A549 (cell line): Measurements from ENCODE around the gene ZNF223. TPM values are rescaled to one million over a fixed set of nuclear protein-coding genes. Genes with fewer than 3 reads are reported as not detected.

Source experiments
- ATAC-seq, 2 experiments: fragments of 200-7000 bp in 1 of 2; fragments of >200 bp in 1 of 2; cut with Nextera tagmentation in 1 of 2; cut with Tn5 transposase in 1 of 2; 3 replicates each; pipeline versions ENCODE4 v1.8.0 to v1.9.1; 2018 to 2020; ENCODE audit warnings: mild to moderate bottlenecking in 1 of 2, moderate library complexity in 1 of 2
- CTCF ChIA-PET: fragments of 300-600 bp; sonication (Branson Sonifier 250); formaldehyde crosslinking; extraction: SDS; loops from one replicate; lab custom pipeline; 2021; ENCODE audit warnings: antibody characterized with exemption, inconsistent platforms; lab: Yijun Ruan, JAX
- POLR2A ChIA-PET: fragments of 350-600 bp; formaldehyde crosslinking; extraction: SDS; loops from one replicate; lab custom pipeline; 2021; ENCODE audit warnings: antibody characterized with exemption, inconsistent platforms; lab: Yijun Ruan, JAX
- DNase-seq, 2 experiments: peaks; one replicate each; pipeline versions ENCODE4 v3.0.0 to v3.0.0-alpha.2; 2011 to 2016; ENCODE audit warnings: low read depth in 1 of 2, low spot score in 1 of 2
- FAIRE-seq: peaks from 2 replicates; lab custom pipeline; 2011; peaks lifted over from hg19 to GRCh38; lab: Jason Lieb, UNC
- H3K27ac ChIP-seq, 2 experiments: fragments of >200 bp; sonication (Bioruptor Twin); formaldehyde crosslinking; 3 replicates each; pipeline ENCODE4 v1.5.1; 2016 to 2017
- H3K4me1 ChIP-seq: fragments of >200 bp; sonication (Bioruptor Twin); formaldehyde crosslinking; 3 replicates; pipeline ENCODE4 v1.6.1; 2016
- H3K4me2 ChIP-seq: fragments of >200 bp; sonication (Bioruptor Twin); formaldehyde crosslinking; 3 replicates; pipeline ENCODE4 v1.6.1; 2016
- H3K4me3 ChIP-seq: fragments of >200 bp; sonication (Bioruptor Twin); formaldehyde crosslinking; 3 replicates; pipeline ENCODE4 v1.5.1; 2016
- H3K9me3 ChIP-seq: fragments of >200 bp; sonication (Bioruptor Twin); formaldehyde crosslinking; 3 replicates; pipeline ENCODE4 v1.6.1; 2016
- CEBPB ChIP-seq, 2 experiments: fragments of >200 bp in 1 of 2; sonication (Bioruptor Twin) in 1 of 2; formaldehyde crosslinking in 1 of 2; IDR thresholded peaks; 2 replicates each; pipeline ENCODE4 v1.6.1; 2012 to 2016
- CHD2 ChIP-seq: fragments of 150-350 bp; IDR thresholded peaks from 2 replicates; pipeline ENCODE4 v1.6.1; 2014; ENCODE audit warnings: low read length; ENCODE audit not compliant: partially characterized antibody
- CHD4 ChIP-seq: fragments of 200-600 bp; sonication (generic); IDR thresholded peaks from 2 replicates; pipeline ENCODE4 v1.6.1; 2016; ENCODE audit warnings: antibody characterized with exemption, mild to moderate bottlenecking, borderline replicate concordance
- ESRRA ChIP-seq: fragments of 150-350 bp; IDR thresholded peaks from 2 replicates; pipeline ENCODE4 v1.6.1; 2014; ENCODE audit warnings: mild to moderate bottlenecking, low read length, borderline replicate concordance
- FOXS1 ChIP-seq: fragments of 250-450 bp; sonication (Bioruptor Pico); IDR thresholded peaks from 2 replicates; pipeline ENCODE4 v1.5.0; 2020; ENCODE audit warnings: mild to moderate bottlenecking, moderate library complexity
- GATA3 ChIP-seq: IDR thresholded peaks from 2 replicates; pipeline ENCODE4 v1.6.1; 2012; ENCODE audit warnings: borderline replicate concordance
- HOXA7 ChIP-seq: fragments of 250-450 bp; sonication (Bioruptor Pico); IDR thresholded peaks from 2 replicates; pipeline ENCODE4 v1.5.0; 2020; ENCODE audit warnings: mild to moderate bottlenecking, moderate library complexity
- HOXB13 ChIP-seq: fragments of 250-450 bp; sonication (Bioruptor Pico); IDR thresholded peaks from 2 replicates; pipeline ENCODE4 v1.5.0; 2020; ENCODE audit warnings: low read depth, mild to moderate bottlenecking, moderate library complexity
- JUN ChIP-seq, 2 experiments: fragments of >200 bp; sonication (Bioruptor Twin); formaldehyde crosslinking; IDR thresholded peaks; 2 replicates in 1 of 2; 3 replicates in 1 of 2; pipeline ENCODE4 v1.6.1; 2016 to 2017
- JUNB ChIP-seq: fragments of >200 bp; sonication (Bioruptor Twin); formaldehyde crosslinking; IDR thresholded peaks from 2 replicates; pipeline ENCODE4 v1.6.1; 2016
- KDM1A ChIP-seq: fragments of 200-600 bp; sonication (generic); IDR thresholded peaks from 2 replicates; pipeline ENCODE4 v1.6.1; 2016; ENCODE audit warnings: low read depth, mild to moderate bottlenecking
- MAFK ChIP-seq: fragments of 450-650 bp; IDR thresholded peaks from 2 replicates; pipeline ENCODE4 v1.6.1; 2014; ENCODE audit not compliant: partially characterized antibody
- MAX ChIP-seq: IDR thresholded peaks from 2 replicates; pipeline ENCODE4 v1.6.1; 2012
- NFE2L2 ChIP-seq: fragments of 150-350 bp; conservative IDR thresholded peaks from 2 replicates; pipeline ENCODE4 v1.6.1; 2014; ENCODE audit warnings: low read length
- PHF8 ChIP-seq: fragments of 200-600 bp; sonication (generic); IDR thresholded peaks from 2 replicates; pipeline ENCODE4 v1.6.1; 2016; ENCODE audit warnings: low read depth, mild to moderate bottlenecking, antibody characterized with exemption, moderate library complexity, borderline replicate concordance
- POLR2A ChIP-seq: IDR thresholded peaks from 2 replicates; pipeline ENCODE4 v1.6.1; 2012; ENCODE audit warnings: mild to moderate bottlenecking, low read length
- RFX5 ChIP-seq: fragments of 450-650 bp; IDR thresholded peaks from 2 replicates; pipeline ENCODE4 v1.7.1; 2014; ENCODE audit warnings: antibody characterized with exemption, mild to moderate bottlenecking, moderate library complexity
- TP53 ChIP-seq: fragments of 250-450 bp; sonication (Bioruptor Pico); IDR thresholded peaks from 2 replicates; pipeline ENCODE4 v1.5.0; 2021; ENCODE audit warnings: mild to moderate bottlenecking, moderate library complexity
- USF2 ChIP-seq: fragments of 450-650 bp; IDR thresholded peaks from 2 replicates; pipeline ENCODE4 v1.6.1; 2014; ENCODE audit warnings: antibody characterized with exemption
- ZNF302 ChIP-seq: fragments of 250-450 bp; sonication (Bioruptor Pico); IDR thresholded peaks from 2 replicates; pipeline ENCODE4 v1.9.0; 2021; ENCODE audit warnings: inconsistent platforms, mild to moderate bottlenecking, moderate library complexity
- WGBS: methylation state at CpG from one replicate; pipeline ENCODE4 v1.1.6; 2017; ENCODE audit errors: missing lambda C conversion rate; 5-methylcytosine and 5-hydroxymethylcytosine counted together
- polyA plus RNA-seq, 4 experiments: library from polyadenylated mRNA; depleted of rRNA in 3 of 4; stranded (reverse); fragments of >200 nt; fragmentation: RNase III in 1 of 4; extraction: RNeasy Plus Mini Kit Qiagen cat#74134 plus additional on column Dnase treatment in 1 of 4; gene quantifications; 2 replicates in 3 of 4; 3 replicates in 1 of 4; pipeline ENCODE4 v1.2.3, GENCODE V29; 2011 to 2017
- TF ChIP-seq, protein P1 (sequence below): fragments of >200 bp; sonication (Bioruptor Twin); formaldehyde crosslinking; IDR thresholded peaks from 3 replicates; pipeline ENCODE4 v1.6.1; 2016
- TF ChIP-seq, protein P2 (sequence below): fragments of >200 bp; sonication (Bioruptor Twin); formaldehyde crosslinking; IDR thresholded peaks from 3 replicates; pipeline ENCODE4 v1.5.1; 2016
- TF ChIP-seq, protein P3 (sequence below): IDR thresholded peaks from 2 replicates; pipeline ENCODE4 v1.6.1; 2012

ZNF223 gene
- polyA plus RNA-seq, 2 of the 4 experiments (the other 2 are of a cell fraction): 2.2 to 5.2 TPM

DNA sequence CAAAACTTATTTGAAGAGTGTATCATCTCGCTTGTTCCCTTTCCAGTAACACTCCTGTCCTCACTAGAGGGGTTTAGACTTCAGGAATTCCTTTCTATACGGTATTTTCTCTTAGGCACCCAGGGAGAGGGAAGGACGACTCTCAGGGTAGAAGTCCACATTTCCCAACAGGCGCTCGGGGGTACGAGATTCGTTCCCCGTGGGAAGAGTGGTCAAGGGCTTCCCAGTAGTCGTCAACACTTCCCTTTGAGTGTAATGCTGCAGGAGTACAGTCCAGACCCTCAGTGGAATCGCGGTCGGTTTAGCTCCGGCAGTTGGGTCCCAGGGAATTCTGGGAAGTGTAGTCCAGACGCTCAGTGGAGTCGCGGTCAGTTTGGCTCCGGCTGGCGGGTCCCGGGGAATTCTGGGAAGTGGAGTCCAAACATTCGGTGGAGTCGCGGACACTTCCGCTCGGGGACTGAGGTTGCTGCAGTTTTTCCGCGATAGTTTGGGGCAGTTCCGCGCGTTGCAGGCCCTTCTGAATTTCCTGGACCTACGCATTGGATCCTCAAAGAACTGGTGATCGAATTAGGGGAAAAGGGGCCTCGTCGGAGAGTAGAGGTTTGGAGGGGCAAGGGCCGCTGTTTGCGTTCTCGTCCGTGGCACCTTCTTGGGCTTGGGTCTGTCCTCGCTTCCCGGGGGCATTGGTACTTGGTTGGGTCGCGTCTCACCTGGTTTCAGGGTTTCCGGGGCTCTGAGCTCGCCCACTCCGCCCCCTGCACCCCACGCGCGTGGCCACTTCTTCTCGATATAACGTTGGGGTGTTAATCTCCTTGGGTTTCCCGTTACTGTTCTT, 42.3 kb downstream of the ZNF223 start, which contains the start of gene ZNF224:
ZNF224 (plus strand) TSS at position 431 of the 835 bp plus-strand sequence. CDS start 3,513 bp downstream, outside the sequence.
- TF ChIP-seq GATA3 (no peak; the same call in 1 of the 2 replicates), CHD2 (no peak), JUNB (no peak), KDM1A (no peak), PHF8 (peak; percentile 68; the same call in 1 of the 2 replicates), TP53 (no peak), MAX (peak; percentile 41; the same call in 1 of the 2 replicates), NFE2L2 (no peak), FOXS1 (no peak), JUN (IDR thresholded peaks at IDR 0.05) (peak; percentile 36 to 61; a peak in 1 of 5 replicates), ESRRA (no peak), POLR2A (peak; percentile 34)
- TF ChIP-seq, protein P1, sequence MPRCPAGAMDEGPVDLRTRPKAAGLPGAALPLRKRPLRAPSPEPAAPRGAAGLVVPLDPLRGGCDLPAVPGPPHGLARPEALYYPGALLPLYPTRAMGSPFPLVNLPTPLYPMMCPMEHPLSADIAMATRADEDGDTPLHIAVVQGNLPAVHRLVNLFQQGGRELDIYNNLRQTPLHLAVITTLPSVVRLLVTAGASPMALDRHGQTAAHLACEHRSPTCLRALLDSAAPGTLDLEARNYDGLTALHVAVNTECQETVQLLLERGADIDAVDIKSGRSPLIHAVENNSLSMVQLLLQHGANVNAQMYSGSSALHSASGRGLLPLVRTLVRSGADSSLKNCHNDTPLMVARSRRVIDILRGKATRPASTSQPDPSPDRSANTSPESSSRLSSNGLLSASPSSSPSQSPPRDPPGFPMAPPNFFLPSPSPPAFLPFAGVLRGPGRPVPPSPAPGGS: 0 out of 3 replicates have a peak, but pooled peaks have one; percentile 67
- TF ChIP-seq, protein P2, sequence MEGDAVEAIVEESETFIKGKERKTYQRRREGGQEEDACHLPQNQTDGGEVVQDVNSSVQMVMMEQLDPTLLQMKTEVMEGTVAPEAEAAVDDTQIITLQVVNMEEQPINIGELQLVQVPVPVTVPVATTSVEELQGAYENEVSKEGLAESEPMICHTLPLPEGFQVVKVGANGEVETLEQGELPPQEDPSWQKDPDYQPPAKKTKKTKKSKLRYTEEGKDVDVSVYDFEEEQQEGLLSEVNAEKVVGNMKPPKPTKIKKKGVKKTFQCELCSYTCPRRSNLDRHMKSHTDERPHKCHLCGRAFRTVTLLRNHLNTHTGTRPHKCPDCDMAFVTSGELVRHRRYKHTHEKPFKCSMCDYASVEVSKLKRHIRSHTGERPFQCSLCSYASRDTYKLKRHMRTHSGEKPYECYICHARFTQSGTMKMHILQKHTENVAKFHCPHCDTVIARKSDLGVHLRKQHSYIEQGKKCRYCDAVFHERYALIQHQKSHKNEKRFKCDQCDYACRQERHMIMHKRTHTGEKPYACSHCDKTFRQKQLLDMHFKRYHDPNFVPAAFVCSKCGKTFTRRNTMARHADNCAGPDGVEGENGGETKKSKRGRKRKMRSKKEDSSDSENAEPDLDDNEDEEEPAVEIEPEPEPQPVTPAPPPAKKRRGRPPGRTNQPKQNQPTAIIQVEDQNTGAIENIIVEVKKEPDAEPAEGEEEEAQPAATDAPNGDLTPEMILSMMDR: no peak
- ChIA-PET POLR2A (interaction anchor here (0.6 to 1.4 kb wide), 5 partner anchors 19 to 406 kb away, joined by 3 to 18 read pairs (median 4); partner anchors contain the start of genes ZNF180, ZNF223, ZNF225 and ZNF227), CTCF (interaction anchor here (1.2 kb wide), 1 partner anchor 23 kb away, joined by 3 read pairs; no protein-coding TSS in a partner anchor)
- Histone ChIP-seq H3K27ac (peak within 1 kb of the TSS; percentile 72 to 85), H3K9me3 (peaks cover 31% of the 10 kb centered on the region), H3K4me3 (peak within 1 kb of the TSS; percentile 87), H3K4me1 (peaks cover 8% of the 10 kb centered on the region; the same call in 2 of the 3 replicates), H3K4me2 (peak within 1 kb of the TSS; percentile 75)
- WGBS: 3% methylated on average over 50 of the region's 50 CpGs
- FAIRE-seq: peak; percentile 88
- peak; percentile 97 to 99 for ATAC-seq
- DNase-seq: peak; percentile 94 to 97

GRCh38 chr19:44107751-44108150, 55.9 kb downstream of the ZNF223 start:
- no peak for TF ChIP-seq MAFK
- no peak for TF ChIP-seq RFX5
- no peak for TF ChIP-seq HOXA7 (CRISPR knock-in tag)
- H3K27ac ChIP-seq: no peak overlapping the region
- POLR2A ChIA-PET: no interaction called here
- DNase-seq (no peak), FAIRE-seq (no peak), ATAC-seq (no peak)
- no peak overlapping the region for H3K4me3 ChIP-seq
- CTCF ChIA-PET: no interaction called here
- H3K4me2 ChIP-seq: no peak overlapping the region
- 85% methylated on average over 3 of the region's 3 CpGs for WGBS
- peaks cover 91% of the 10 kb centered on the region for H3K9me3 ChIP-seq
- H3K4me1 ChIP-seq: no peaks in the 10 kb centered on the region

- FAIRE-seq: peak; percentile 7
Measured at GRCh38 chr19:44109458-44109857, 57.6 kb downstream of the ZNF223 start.

More at GRCh38 chr19:44109458-44109857, 57.6 kb downstream of the ZNF223 start:
- no peaks in the 10 kb centered on the region for H3K4me1 ChIP-seq
- no peak overlapping the region for H3K4me2 ChIP-seq
- CTCF ChIA-PET: no interaction called here
- peaks cover 75% of the 10 kb centered on the region for H3K9me3 ChIP-seq
- no peak overlapping the region for H3K27ac ChIP-seq
- no peak for TF ChIP-seq ZNF302 (CRISPR knock-in tag)
- TF ChIP-seq, protein P3, sequence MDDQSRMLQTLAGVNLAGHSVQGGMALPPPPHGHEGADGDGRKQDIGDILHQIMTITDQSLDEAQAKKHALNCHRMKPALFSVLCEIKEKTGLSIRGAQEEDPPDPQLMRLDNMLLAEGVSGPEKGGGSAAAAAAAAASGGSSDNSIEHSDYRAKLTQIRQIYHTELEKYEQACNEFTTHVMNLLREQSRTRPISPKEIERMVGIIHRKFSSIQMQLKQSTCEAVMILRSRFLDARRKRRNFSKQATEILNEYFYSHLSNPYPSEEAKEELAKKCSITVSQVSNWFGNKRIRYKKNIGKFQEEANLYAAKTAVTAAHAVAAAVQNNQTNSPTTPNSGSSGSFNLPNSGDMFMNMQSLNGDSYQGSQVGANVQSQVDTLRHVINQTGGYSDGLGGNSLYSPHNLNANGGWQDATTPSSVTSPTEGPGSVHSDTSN: no peak
- TF ChIP-seq HOXA7 (CRISPR knock-in tag): no peak
- TF ChIP-seq JUNB: no peak
- TF ChIP-seq USF2: no peak
- no peak for TF ChIP-seq CHD4
- no peak for TF ChIP-seq HOXB13
- TF ChIP-seq MAX: no peak
- TF ChIP-seq CEBPB (IDR thresholded peaks at IDR 0.05): no peak
- no peak for TF ChIP-seq ESRRA
- ATAC-seq (no peak), DNase-seq (no peak)
- H3K4me3 ChIP-seq: no peak overlapping the region
- POLR2A ChIA-PET: no interaction called here
